ENCODE measurements around the gene ABCB8. TPM values are rescaled to one million over a fixed set of nuclear protein-coding genes. Genes with fewer than 3 reads are reported as not detected.
A peak's percentile ranks its signal among the peaks of the same experiment; 100 is the strongest.

The ABCB8 gene
- total RNA-seq, 1 donor from 2014 or later = 17.4 TPM

GRCh38 chr7:151000897-151001495 lies 27.3 kb upstream of the ABCB8 start:
- no peak for TF ChIP-seq CTCF (IDR thresholded peaks at IDR 0.05; ENCODE audit: unreplicated experiment)
- no peaks in the 10 kb centered on the region for H3K9me3 Mint-ChIP-seq (ENCODE audit: unreplicated experiment)
- H3K4me3 Mint-ChIP-seq (ENCODE audit: unreplicated experiment) = peak overlapping the region; percentile 77
- peaks cover 4% of the 10 kb centered on the region for H3K4me1 Mint-ChIP-seq (ENCODE audit: unreplicated experiment)
- H3K27ac Mint-ChIP-seq (ENCODE audit: unreplicated experiment) = no peak overlapping the region
- DNase-seq (ENCODE audit: low spot score) = no peak
- H3K27me3 Mint-ChIP-seq (ENCODE audit: unreplicated experiment) = peaks cover 13% of the 10 kb centered on the region
- H3K36me3 Mint-ChIP-seq (ENCODE audit: low read depth, unreplicated experiment) = peaks cover 56% of the 10 kb centered on the region

- H3K4me1 Mint-ChIP-seq (ENCODE audit: unreplicated experiment) = peaks cover 8% of the 10 kb centered on the region
- H3K27ac Mint-ChIP-seq (ENCODE audit: unreplicated experiment) = no peak overlapping the region
- H3K36me3 Mint-ChIP-seq (ENCODE audit: low read depth, unreplicated experiment) = peaks cover 59% of the 10 kb centered on the region
- TF ChIP-seq CTCF (IDR thresholded peaks at IDR 0.05; ENCODE audit: unreplicated experiment) = no peak
- H3K27me3 Mint-ChIP-seq (ENCODE audit: unreplicated experiment) = peaks cover 17% of the 10 kb centered on the region
- DNase-seq (ENCODE audit: low spot score) = no peak
- H3K4me3 Mint-ChIP-seq (ENCODE audit: unreplicated experiment) = no peak overlapping the region
- no peaks in the 10 kb centered on the region for H3K9me3 Mint-ChIP-seq (ENCODE audit: unreplicated experiment)
These were observed 26.7 kb upstream of the ABCB8 start for GRCh38 chr7:151001546-151001945.

- peaks cover 6% of the 10 kb centered on the region for H3K9me3 Mint-ChIP-seq (ENCODE audit: unreplicated experiment)
- DNase-seq (ENCODE audit: low spot score) = no peak
- H3K27me3 Mint-ChIP-seq (ENCODE audit: unreplicated experiment) = peaks cover 16% of the 10 kb centered on the region
- H3K27ac Mint-ChIP-seq (ENCODE audit: unreplicated experiment) = peak overlapping the region; percentile 3
- no peak for TF ChIP-seq CTCF (IDR thresholded peaks at IDR 0.05; ENCODE audit: unreplicated experiment)
- peak overlapping the region; percentile 19 for H3K4me3 Mint-ChIP-seq (ENCODE audit: unreplicated experiment)
- H3K36me3 Mint-ChIP-seq (ENCODE audit: low read depth, unreplicated experiment) = peaks cover 55% of the 10 kb centered on the region
- H3K4me1 Mint-ChIP-seq (ENCODE audit: unreplicated experiment) = peaks cover 19% of the 10 kb centered on the region
These were observed 24.7 kb upstream of the ABCB8 start for GRCh38 chr7:151003572-151003971.

- H3K9me3 Mint-ChIP-seq (ENCODE audit: unreplicated experiment) = peaks cover 6% of the 10 kb centered on the region
- H3K27ac Mint-ChIP-seq (ENCODE audit: unreplicated experiment) = no peak overlapping the region
- peaks cover 48% of the 10 kb centered on the region for H3K36me3 Mint-ChIP-seq (ENCODE audit: low read depth, unreplicated experiment)
- TF ChIP-seq CTCF (IDR thresholded peaks at IDR 0.05; ENCODE audit: unreplicated experiment) = no peak
- no peak for DNase-seq (ENCODE audit: low spot score)
- peaks cover 25% of the 10 kb centered on the region for H3K4me1 Mint-ChIP-seq (ENCODE audit: unreplicated experiment)
- peaks cover 16% of the 10 kb centered on the region for H3K27me3 Mint-ChIP-seq (ENCODE audit: unreplicated experiment)
- peak overlapping the region; percentile 42 for H3K4me3 Mint-ChIP-seq (ENCODE audit: unreplicated experiment)
These were observed 22.7 kb upstream of the ABCB8 start for GRCh38 chr7:151005566-151005965.

- Mint-ChIP-seq H3K27me3 (ENCODE audit: unreplicated experiment) (peaks cover 15% of the 10 kb centered on the region), H3K4me3 (ENCODE audit: unreplicated experiment) (no peak overlapping the region), H3K4me1 (ENCODE audit: unreplicated experiment) (peaks cover 33% of the 10 kb centered on the region), H3K36me3 (ENCODE audit: low read depth, unreplicated experiment) (peaks cover 47% of the 10 kb centered on the region), H3K9me3 (ENCODE audit: unreplicated experiment) (peaks cover 6% of the 10 kb centered on the region), H3K27ac (ENCODE audit: unreplicated experiment) (no peak overlapping the region)
- TF ChIP-seq CTCF (IDR thresholded peaks at IDR 0.05; ENCODE audit: unreplicated experiment) = no peak
- no peak for DNase-seq (ENCODE audit: low spot score)
These were observed 21.5 kb upstream of the ABCB8 start for GRCh38 chr7:151006590-151007300.
